IPS-15b (cell line): Measurements from ENCODE around the gene ATG2A.

Source experiments
- H3K27me3 ChIP-seq: one replicate; pipeline ENCODE4 v1.6.1; 2013; ENCODE audit warnings: low read length; ENCODE audit not compliant: control insufficient read depth, insufficient read depth
- H3K36me3 ChIP-seq: one replicate; pipeline ENCODE4 v1.6.1; 2013; ENCODE audit warnings: low read length; ENCODE audit not compliant: control insufficient read depth, insufficient read depth
- H3K4me1 ChIP-seq: one replicate; pipeline ENCODE4 v1.6.1; 2013; ENCODE audit warnings: mild to moderate bottlenecking, low read length; ENCODE audit not compliant: control insufficient read depth, insufficient read depth
- H3K4me3 ChIP-seq: one replicate; pipeline ENCODE4 v1.5.1; 2013; ENCODE audit warnings: low read depth, low read length
- H3K9ac ChIP-seq: one replicate; pipeline ENCODE4 v1.6.1; 2013; ENCODE audit warnings: low read depth, mild to moderate bottlenecking, low read length
- H3K9me3 ChIP-seq: one replicate; pipeline ENCODE4 v1.6.1; 2013; ENCODE audit warnings: mild to moderate bottlenecking, low read length; ENCODE audit not compliant: control insufficient read depth, insufficient read depth

ATG2A gene

GRCh38 chr11:64923944-64924909 is 7.2 kb upstream of the ATG2A start, which contains the start of gene PPP2R5B:
TSS of gene PPP2R5B (plus strand) at chr11:64924689. CDS start at chr11:64925735, 1,046 bp downstream.
- Histone ChIP-seq H3K4me3 (peak within 1 kb of the TSS; percentile 72), H3K36me3 (no peaks in the 10 kb centered on the region), H3K9me3 (no peaks in the 10 kb centered on the region), H3K9ac (peak within 1 kb of the TSS; percentile 88), H3K4me1 (peaks cover 3% of the 10 kb centered on the region), H3K27me3 (peaks cover 3% of the 10 kb centered on the region)

GRCh38 chr11:64923151-64923661 is 6.2 kb upstream of the ATG2A start:
- H3K9ac ChIP-seq, result no peak overlapping the region
- H3K4me3 ChIP-seq, result peak overlapping the region; percentile 72
- peaks cover 3% of the 10 kb centered on the region for H3K27me3 ChIP-seq
- H3K9me3 ChIP-seq, result no peaks in the 10 kb centered on the region
- peaks cover 3% of the 10 kb centered on the region for H3K4me1 ChIP-seq
- H3K36me3 ChIP-seq, result no peaks in the 10 kb centered on the region

GRCh38 chr11:64921384-64921783 is 4.4 kb upstream of the ATG2A start:
- H3K4me3 ChIP-seq, result no peak overlapping the region
- no peaks in the 10 kb centered on the region for H3K36me3 ChIP-seq
- H3K27me3 ChIP-seq, result peaks cover 3% of the 10 kb centered on the region
- H3K4me1 ChIP-seq, result peaks cover 9% of the 10 kb centered on the region
- no peaks in the 10 kb centered on the region for H3K9me3 ChIP-seq
- no peak overlapping the region for H3K9ac ChIP-seq

GRCh38 chr11:64920124-64920523 is 3.1 kb upstream of the ATG2A start:
- no peak overlapping the region for H3K9ac ChIP-seq
- no peaks in the 10 kb centered on the region for H3K9me3 ChIP-seq
- H3K27me3 ChIP-seq, result peaks cover 1% of the 10 kb centered on the region
- H3K36me3 ChIP-seq, result no peaks in the 10 kb centered on the region
- H3K4me1 ChIP-seq, result peaks cover 9% of the 10 kb centered on the region
- H3K4me3 ChIP-seq, result no peak overlapping the region

GRCh38 chr11:64919627-64920026 is 2.6 kb upstream of the ATG2A start:
- no peaks in the 10 kb centered on the region for H3K9me3 ChIP-seq
- H3K27me3 ChIP-seq, result no peaks in the 10 kb centered on the region
- H3K36me3 ChIP-seq, result no peaks in the 10 kb centered on the region
- H3K9ac ChIP-seq, result no peak overlapping the region
- H3K4me1 ChIP-seq, result peaks cover 9% of the 10 kb centered on the region
- no peak overlapping the region for H3K4me3 ChIP-seq

GRCh38 chr11:64918017-64918416 is 1.0 kb upstream of the ATG2A start:
- H3K9me3 ChIP-seq, result no peaks in the 10 kb centered on the region
- no peaks in the 10 kb centered on the region for H3K27me3 ChIP-seq
- H3K9ac ChIP-seq, result peak overlapping the region; percentile 56
- H3K36me3 ChIP-seq, result peaks cover 11% of the 10 kb centered on the region
- peaks cover 6% of the 10 kb centered on the region for H3K4me1 ChIP-seq
- H3K4me3 ChIP-seq, result peak overlapping the region; percentile 57

GRCh38 chr11:64917663-64917995 is 620 bp upstream of the ATG2A start:
- Histone ChIP-seq H3K27me3 (no peaks in the 10 kb centered on the region), H3K9me3 (no peaks in the 10 kb centered on the region), H3K36me3 (peaks cover 15% of the 10 kb centered on the region), H3K9ac (peak overlapping the region; percentile 56), H3K4me1 (peaks cover 6% of the 10 kb centered on the region), H3K4me3 (peak overlapping the region; percentile 57)

GRCh38 chr11:64916040-64916774 is 802 bp downstream of the ATG2A start:
- peak overlapping the region; percentile 74 for H3K9ac ChIP-seq
- peaks cover 25% of the 10 kb centered on the region for H3K36me3 ChIP-seq
- H3K9me3 ChIP-seq, result no peaks in the 10 kb centered on the region
- H3K4me3 ChIP-seq, result peak overlapping the region; percentile 96
- H3K27me3 ChIP-seq, result no peaks in the 10 kb centered on the region
- peaks cover 6% of the 10 kb centered on the region for H3K4me1 ChIP-seq

GRCh38 chr11:64915376-64915887 is 1.6 kb downstream of the ATG2A start:
- peaks cover 32% of the 10 kb centered on the region for H3K36me3 ChIP-seq
- peak overlapping the region; percentile 96 for H3K4me3 ChIP-seq
- H3K9ac ChIP-seq, result no peak overlapping the region
- H3K9me3 ChIP-seq, result no peaks in the 10 kb centered on the region
- peaks cover 6% of the 10 kb centered on the region for H3K4me1 ChIP-seq
- H3K27me3 ChIP-seq, result no peaks in the 10 kb centered on the region

GRCh38 chr11:64914123-64914522 is 2.9 kb downstream of the ATG2A start:
- no peak overlapping the region for H3K9ac ChIP-seq
- peaks cover 45% of the 10 kb centered on the region for H3K36me3 ChIP-seq
- no peak overlapping the region for H3K4me3 ChIP-seq
- H3K4me1 ChIP-seq, result peaks cover 6% of the 10 kb centered on the region
- H3K27me3 ChIP-seq, result no peaks in the 10 kb centered on the region
- no peaks in the 10 kb centered on the region for H3K9me3 ChIP-seq

GRCh38 chr11:64913171-64913727 is 3.8 kb downstream of the ATG2A start:
- no peak overlapping the region for H3K4me3 ChIP-seq
- H3K27me3 ChIP-seq, result no peaks in the 10 kb centered on the region
- H3K36me3 ChIP-seq, result peaks cover 48% of the 10 kb centered on the region
- no peaks in the 10 kb centered on the region for H3K9me3 ChIP-seq
- peaks cover 6% of the 10 kb centered on the region for H3K4me1 ChIP-seq
- H3K9ac ChIP-seq, result no peak overlapping the region
